Measurements from ENCODE around the gene SERPINB6. TPM values are rescaled to one million over a fixed set of nuclear protein-coding genes. Genes with fewer than 3 reads are reported as not detected.

The SERPINB6 gene
- total RNA-seq, 4 donors from 2014 or later = 130 to 185 (median 155) TPM

DNA sequence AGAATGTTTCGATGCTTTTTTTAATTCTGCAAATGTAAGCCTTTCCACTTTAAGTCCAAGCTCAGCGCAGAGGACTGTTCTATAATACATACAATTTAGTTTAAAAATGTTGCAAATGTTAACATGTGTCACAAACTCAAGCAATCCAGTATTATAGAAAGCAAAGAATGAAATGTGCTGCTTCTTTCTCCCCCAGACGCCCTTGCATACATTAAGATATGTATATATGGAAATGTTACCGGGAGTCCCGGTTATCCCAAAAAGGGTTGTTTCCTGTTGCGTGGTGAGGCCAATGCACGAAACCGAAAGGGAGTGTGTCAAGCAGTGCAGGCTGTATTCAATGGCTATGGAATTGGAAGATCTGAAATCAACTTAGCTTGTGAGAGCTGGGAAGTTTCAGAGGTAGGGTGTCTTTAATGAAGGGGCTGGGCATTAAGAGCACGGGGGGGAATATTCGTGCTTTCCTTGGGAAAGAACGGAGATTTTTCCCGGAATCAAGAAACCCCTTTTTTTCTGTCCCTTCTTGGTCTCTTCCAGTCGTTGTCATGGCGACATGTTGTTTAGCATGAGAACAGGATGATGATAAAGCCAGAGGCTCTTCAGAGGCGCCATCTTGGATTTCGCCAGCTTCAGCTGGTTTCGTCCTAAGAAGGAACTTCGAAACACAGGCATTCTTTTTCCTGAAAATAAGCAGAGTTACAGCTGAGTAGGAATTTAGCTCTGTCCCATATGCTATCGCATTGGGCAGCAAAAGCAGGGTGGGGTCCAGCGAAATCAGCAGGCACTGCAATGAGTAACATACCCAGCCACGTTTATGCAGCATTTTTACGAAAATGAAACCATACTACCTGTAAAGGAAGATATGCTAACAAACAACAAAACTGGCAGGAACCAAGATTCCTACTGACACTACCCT, 18.2 kb upstream of the SERPINB6 start:
- Histone ChIP-seq H3K27me3 (no peaks in the 10 kb centered on the region), H3K27ac (peak overlapping the region; percentile 91 to 95 (median 94)), H3K4me1 (peaks cover 0 to 36% (median 17%) of the 10 kb centered on the region in 4 donors), H3K36me3 (no peaks in the 10 kb centered on the region), H3K9me3 (no peaks in the 10 kb centered on the region), H3K4me3 (peak overlapping the region; percentile 75 to 90 (median 78))
- 0 to 1% methylated on average over 22 of the region's 22 CpGs for WGBS, 2 donors
- TF ChIP-seq POLR2A (IDR thresholded peaks at IDR 0.05) (peak; percentile 66 to 77), CTCF (IDR thresholded peaks at IDR 0.05) (peak in 2 of 5 experiments; percentile 4 to 19), EP300 (IDR thresholded peaks at IDR 0.05) (peak; percentile 76 to 95)
- DNase-seq (ENCODE audit: low spot score in 2 of 2) = peak; percentile 72 to 73

- peak; percentile 80 to 81 for DNase-seq (ENCODE audit: low spot score in 2 of 2)
- Histone ChIP-seq H3K9me3 (no peaks in the 10 kb centered on the region), H3K36me3 (no peaks in the 10 kb centered on the region), H3K4me3 (peak overlapping the region; percentile 75 to 90 (median 78)), H3K27me3 (no peaks in the 10 kb centered on the region), H3K4me1 (peaks cover 0 to 36% (median 17%) of the 10 kb centered on the region in 4 donors), H3K27ac (peak overlapping the region; percentile 91 to 95 (median 94))
- TF ChIP-seq POLR2A (IDR thresholded peaks at IDR 0.05) = peak; percentile 42 to 54
- peak in 1 of 2 donors; percentile 81 for TF ChIP-seq EP300 (IDR thresholded peaks at IDR 0.05)
- TF ChIP-seq CTCF (IDR thresholded peaks at IDR 0.05) = peak; percentile 90 to 95 (median 91)
- 0 to 1% methylated on average over 42 to 45 of the region's 64 CpGs for WGBS, 2 donors
Observed at GRCh38 chr6:2988426-2989331, 17.3 kb upstream of the SERPINB6 start.

DNA sequence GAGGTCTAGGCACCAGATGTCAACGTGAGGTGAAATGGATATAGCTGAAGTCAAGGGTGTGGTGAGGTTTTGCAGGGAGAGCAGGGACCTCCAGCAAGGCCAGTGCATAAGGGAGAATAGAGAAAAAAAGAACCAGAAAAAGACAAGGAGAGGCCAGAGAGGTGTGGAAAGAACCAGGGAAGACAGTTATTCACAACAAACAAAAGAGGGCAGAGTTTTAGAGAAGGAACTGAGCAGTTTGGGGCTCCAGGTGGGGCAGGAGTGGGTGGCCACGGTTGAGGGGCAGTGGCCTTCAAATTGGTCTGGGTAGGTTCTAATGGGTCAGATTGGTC, 16.7 kb upstream of the SERPINB6 start:
- Histone ChIP-seq H3K27ac (peak overlapping the region; percentile 91 to 95 (median 94)), H3K4me1 (peaks cover 0 to 38% (median 17%) of the 10 kb centered on the region in 4 donors), H3K27me3 (no peaks in the 10 kb centered on the region), H3K9me3 (no peaks in the 10 kb centered on the region), H3K36me3 (no peaks in the 10 kb centered on the region), H3K4me3 (peak overlapping the region; percentile 75 to 90 (median 78))
- no peak for DNase-seq (ENCODE audit: low spot score in 2 of 2)
- no peak for TF ChIP-seq CTCF (IDR thresholded peaks at IDR 0.05)
- no peak for TF ChIP-seq POLR2A (IDR thresholded peaks at IDR 0.05)
- no peak for TF ChIP-seq EP300 (IDR thresholded peaks at IDR 0.05)
- 14 to 20% methylated on average over 2 of the region's 2 CpGs for WGBS, 2 donors

DNA sequence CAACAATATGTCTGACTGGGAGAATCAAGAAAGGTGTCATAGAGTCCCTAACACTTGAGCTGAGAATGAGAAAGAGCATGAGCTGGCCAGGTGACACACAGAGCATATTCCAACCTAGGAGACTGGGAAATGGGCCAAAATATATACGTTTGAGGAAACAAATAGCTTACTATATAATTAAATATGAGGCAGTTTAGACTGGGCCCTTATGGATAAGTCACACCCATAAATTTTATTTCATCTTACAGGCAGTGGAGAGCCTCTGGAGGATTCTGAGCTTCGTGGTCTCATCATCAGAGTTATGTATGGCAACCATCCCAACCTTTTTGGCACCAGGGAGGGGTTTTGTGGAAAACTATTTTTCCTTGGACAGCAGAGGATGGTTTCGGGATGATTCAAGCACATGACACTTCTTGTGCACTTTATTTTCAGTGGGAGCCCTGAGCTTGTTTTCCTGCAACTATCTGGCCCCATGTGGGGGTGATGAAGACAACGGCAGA, 15.4 kb upstream of the SERPINB6 start:
- Histone ChIP-seq H3K27ac (peak overlapping the region in 3 of 4 donors; percentile 42 to 95 (median 94)), H3K4me1 (peaks cover 0 to 49% (median 25%) of the 10 kb centered on the region in 4 donors), H3K27me3 (no peaks in the 10 kb centered on the region), H3K4me3 (no peak overlapping the region), H3K36me3 (no peaks in the 10 kb centered on the region), H3K9me3 (no peaks in the 10 kb centered on the region)
- TF ChIP-seq CTCF (IDR thresholded peaks at IDR 0.05) (no peak), EP300 (IDR thresholded peaks at IDR 0.05) (peak in 1 of 2 donors; percentile 20)
- no peak for DNase-seq (ENCODE audit: low spot score in 2 of 2)
- 43 to 47% methylated on average over 4 of the region's 4 CpGs for WGBS, 2 donors

Data from tibial nerve (tissue), 4 donors.